GM06990 (cell line): ENCODE measurements around the gene S100A14.
"Not testable (repeated sequence)": the region's sequence is repeated elsewhere in the genome, so short reads cannot be mapped to it uniquely, and the experiment has no call there.

Experiments used
- DNase-seq: peaks from one replicate; pipeline ENCODE4 v3.0.0-alpha.2; 2011; ENCODE audit not compliant: insufficient read length; ENCODE audit errors: extremely low read depth
- H3K27me3 ChIP-seq: replicated peaks from 2 replicates; pipeline ENCODE4 v1.6.0; 2011; ENCODE audit warnings: low read length; ENCODE audit not compliant: control insufficient read depth, insufficient read depth
- H3K36me3 ChIP-seq: 2 replicates; pipeline ENCODE4 v1.5.1; 2011; ENCODE audit warnings: low read length; ENCODE audit not compliant: control insufficient read depth, insufficient read depth
- H3K4me3 ChIP-seq: replicated peaks from 2 replicates; pipeline ENCODE4 v1.5.1; 2011; ENCODE audit warnings: low read depth, mild to moderate bottlenecking, control low read depth, low read length
- CTCF ChIP-seq: IDR thresholded peaks from 2 replicates; pipeline ENCODE4 v1.5.1; 2011; ENCODE audit warnings: low read length, control low read depth, mild to moderate bottlenecking, inconsistent platforms; ENCODE audit not compliant: insufficient read depth, poor library complexity, severe bottlenecking

S100A14 gene

GRCh38 chr1:153592748-153593147 is 23.4 kb downstream of the S100A14 start:
- Histone ChIP-seq H3K4me3 (no peak overlapping the region), H3K36me3 (no peaks in the 10 kb centered on the region), H3K27me3 (no peaks in the 10 kb centered on the region)
- no peak for TF ChIP-seq CTCF
- DNase-seq, result no peak

GRCh38 chr1:153588482-153588881 is 27.6 kb downstream of the S100A14 start:
- H3K4me3 ChIP-seq, result no peak overlapping the region
- no peak for TF ChIP-seq CTCF
- no peak for DNase-seq
- H3K27me3 ChIP-seq, result no peaks in the 10 kb centered on the region
- no peaks in the 10 kb centered on the region for H3K36me3 ChIP-seq

GRCh38 chr1:153588033-153588432 is 28.1 kb downstream of the S100A14 start:
- not testable (repeated sequence) for H3K27me3 ChIP-seq, DNase-seq

GRCh38 chr1:153587314-153587713 is 28.8 kb downstream of the S100A14 start:
- H3K4me3 ChIP-seq, result no peak overlapping the region
- DNase-seq, result no peak
- no peak for TF ChIP-seq CTCF
- H3K27me3 ChIP-seq, result no peaks in the 10 kb centered on the region
- no peaks in the 10 kb centered on the region for H3K36me3 ChIP-seq

More at GRCh38 chr1:153588033-153588432, 28.1 kb downstream of the S100A14 start:
- not testable (repeated sequence) for H3K36me3 ChIP-seq, H3K4me3 ChIP-seq

GRCh38 chr1:153586347-153586746 is 29.8 kb downstream of the S100A14 start:
- no peaks in the 10 kb centered on the region for H3K36me3 ChIP-seq
- no peak for TF ChIP-seq CTCF
- no peaks in the 10 kb centered on the region for H3K27me3 ChIP-seq
- H3K4me3 ChIP-seq, result no peak overlapping the region
- no peak for DNase-seq

GRCh38 chr1:153585006-153585405 is 31.1 kb downstream of the S100A14 start:
- H3K36me3 ChIP-seq, result no peaks in the 10 kb centered on the region
- H3K4me3 ChIP-seq, result no peak overlapping the region
- no peak for TF ChIP-seq CTCF
- H3K27me3 ChIP-seq, result no peaks in the 10 kb centered on the region
- no peak for DNase-seq
